Activated T-helper 2 cell treated with anti-CD3 and anti-CD28 coated beads, Interferon-gamma antibody, Interleukin-2, Interleukin-4, amounts not matched to agents 10 μg/mL and 5 μg/mL and 100 μg/mL, durations not matched to agents 14 hours and 24 hours and 36 hours (primary cell): ENCODE results near the gene NTM. TPM values are rescaled to one million over a fixed set of nuclear protein-coding genes. Genes with fewer than 3 reads are reported as not detected.
"Not testable (repeated sequence)": the region's sequence is repeated elsewhere in the genome, so short reads cannot be mapped to it uniquely, and the experiment has no call there.

Experiments
- DNase-seq: peaks from one replicate; pipeline ENCODE4 v3.0.0; 2021; ENCODE audit warnings: low spot score
- H3K27ac Mint-ChIP-seq: one replicate; pipeline ENCODE4 v1.8.0; 2021; ENCODE audit warnings: mixed read lengths
- H3K27me3 Mint-ChIP-seq: one replicate; pipeline ENCODE4 v1.8.0; 2021; ENCODE audit warnings: low read depth, mixed read lengths
- H3K36me3 Mint-ChIP-seq: one replicate; pipeline ENCODE4 v1.8.0; 2021; ENCODE audit warnings: low read depth, mixed read lengths
- H3K4me1 Mint-ChIP-seq: one replicate; pipeline ENCODE4 v1.8.0; 2021; ENCODE audit warnings: low read depth, mixed read lengths
- H3K4me3 Mint-ChIP-seq: one replicate; pipeline ENCODE4 v1.8.0; 2021; ENCODE audit warnings: low read depth, mild to moderate bottlenecking, moderate library complexity, mixed read lengths
- H3K9me3 Mint-ChIP-seq: one replicate; pipeline ENCODE4 v1.8.0; 2021; ENCODE audit warnings: mixed read lengths
- intact Hi-C: fragments of 100-400 bp; cut with micrococcal nuclease; formaldehyde crosslinking; loops from one replicate; pipeline ENCODE4 v1.15.1; 2023
- total RNA-seq: library from RNA; stranded (reverse); gene quantifications from 2 replicates; pipeline ENCODE4 v1.2.3, GENCODE V29; 2022

Gene NTM
- total RNA-seq, 1 donor from 2014 or later: not detected

GRCh38 chr11:131483453-131483852, 113.0 kb downstream of the NTM start:
- Mint-ChIP-seq H3K27ac (no peak overlapping the region), H3K27me3 (no peaks in the 10 kb centered on the region), H3K9me3 (no peaks in the 10 kb centered on the region), H3K36me3 (no peaks in the 10 kb centered on the region), H3K4me3 (no peak overlapping the region), H3K4me1 (no peaks in the 10 kb centered on the region)
- intact Hi-C loops: no loop called here
- no peak for DNase-seq

- intact Hi-C loops: no loop called here
- DNase-seq: no peak
- H3K4me3 Mint-ChIP-seq: no peak overlapping the region
- H3K27me3 Mint-ChIP-seq: no peaks in the 10 kb centered on the region
- H3K9me3 Mint-ChIP-seq: no peaks in the 10 kb centered on the region
- H3K27ac Mint-ChIP-seq: no peak overlapping the region
- no peaks in the 10 kb centered on the region for H3K36me3 Mint-ChIP-seq
- H3K4me1 Mint-ChIP-seq: no peaks in the 10 kb centered on the region
These were observed 113.5 kb downstream of the NTM start for GRCh38 chr11:131483877-131484276.

GRCh38 chr11:131486100-131486499, 115.7 kb downstream of the NTM start:
- intact Hi-C loops: no loop called here
- Mint-ChIP-seq H3K4me1 (no peaks in the 10 kb centered on the region), H3K36me3 (no peaks in the 10 kb centered on the region), H3K4me3 (no peak overlapping the region), H3K27ac (no peak overlapping the region), H3K27me3 (no peaks in the 10 kb centered on the region), H3K9me3 (no peaks in the 10 kb centered on the region)
- no peak for DNase-seq

GRCh38 chr11:131486937-131487635, 116.7 kb downstream of the NTM start:
- intact Hi-C loops: no loop called here
- H3K4me1 Mint-ChIP-seq: no peaks in the 10 kb centered on the region
- no peaks in the 10 kb centered on the region for H3K9me3 Mint-ChIP-seq
- DNase-seq: no peak
- no peak overlapping the region for H3K27ac Mint-ChIP-seq
- H3K4me3 Mint-ChIP-seq: no peak overlapping the region
- no peaks in the 10 kb centered on the region for H3K36me3 Mint-ChIP-seq
- no peaks in the 10 kb centered on the region for H3K27me3 Mint-ChIP-seq

- no peaks in the 10 kb centered on the region for H3K36me3 Mint-ChIP-seq
- intact Hi-C loops: no loop called here
- no peaks in the 10 kb centered on the region for H3K4me1 Mint-ChIP-seq
- H3K27me3 Mint-ChIP-seq: no peaks in the 10 kb centered on the region
- H3K9me3 Mint-ChIP-seq: no peaks in the 10 kb centered on the region
- H3K4me3 Mint-ChIP-seq: no peak overlapping the region
- no peak for DNase-seq
- H3K27ac Mint-ChIP-seq: no peak overlapping the region
These were observed 117.8 kb downstream of the NTM start for GRCh38 chr11:131488238-131488637.

GRCh38 chr11:131491503-131491902, 121.1 kb downstream of the NTM start:
- intact Hi-C loops: no loop called here
- H3K27ac Mint-ChIP-seq: no peak overlapping the region
- no peaks in the 10 kb centered on the region for H3K27me3 Mint-ChIP-seq
- H3K9me3 Mint-ChIP-seq: no peaks in the 10 kb centered on the region
- DNase-seq: no peak
- H3K4me3 Mint-ChIP-seq: no peak overlapping the region
- no peaks in the 10 kb centered on the region for H3K36me3 Mint-ChIP-seq
- no peaks in the 10 kb centered on the region for H3K4me1 Mint-ChIP-seq

GRCh38 chr11:131495423-131495822, 125.0 kb downstream of the NTM start:
- intact Hi-C loops: no loop called here
- H3K36me3 Mint-ChIP-seq: no peaks in the 10 kb centered on the region
- H3K9me3 Mint-ChIP-seq: no peaks in the 10 kb centered on the region
- H3K4me3 Mint-ChIP-seq: no peak overlapping the region
- no peak overlapping the region for H3K27ac Mint-ChIP-seq
- DNase-seq: no peak
- no peaks in the 10 kb centered on the region for H3K27me3 Mint-ChIP-seq
- no peaks in the 10 kb centered on the region for H3K4me1 Mint-ChIP-seq

GRCh38 chr11:131497686-131498085, 127.3 kb downstream of the NTM start:
- intact Hi-C loops, H3K36me3 Mint-ChIP-seq, H3K9me3 Mint-ChIP-seq: not testable (repeated sequence)

GRCh38 chr11:131498631-131499160, 128.3 kb downstream of the NTM start:
- no peaks in the 10 kb centered on the region for H3K9me3 Mint-ChIP-seq
- H3K4me1 Mint-ChIP-seq: no peaks in the 10 kb centered on the region
- H3K36me3 Mint-ChIP-seq: no peaks in the 10 kb centered on the region
- no peak overlapping the region for H3K27ac Mint-ChIP-seq
- H3K27me3 Mint-ChIP-seq: no peaks in the 10 kb centered on the region
- intact Hi-C loops: no loop called here
- H3K4me3 Mint-ChIP-seq: no peak overlapping the region
- no peak for DNase-seq

More at GRCh38 chr11:131497686-131498085, 127.3 kb downstream of the NTM start:
- H3K4me3 Mint-ChIP-seq, H3K27ac Mint-ChIP-seq, H3K27me3 Mint-ChIP-seq, DNase-seq, H3K4me1 Mint-ChIP-seq: not testable (repeated sequence)

GRCh38 chr11:131499199-131499598, 128.8 kb downstream of the NTM start:
- intact Hi-C loops: no loop called here
- H3K36me3 Mint-ChIP-seq: no peaks in the 10 kb centered on the region
- H3K4me3 Mint-ChIP-seq: no peak overlapping the region
- no peaks in the 10 kb centered on the region for H3K9me3 Mint-ChIP-seq
- no peaks in the 10 kb centered on the region for H3K27me3 Mint-ChIP-seq
- H3K4me1 Mint-ChIP-seq: no peaks in the 10 kb centered on the region
- no peak overlapping the region for H3K27ac Mint-ChIP-seq
- DNase-seq: no peak

- no peaks in the 10 kb centered on the region for H3K9me3 Mint-ChIP-seq
- H3K27ac Mint-ChIP-seq: no peak overlapping the region
- intact Hi-C loops: no loop called here
- no peak for DNase-seq
- H3K4me3 Mint-ChIP-seq: no peak overlapping the region
- no peaks in the 10 kb centered on the region for H3K4me1 Mint-ChIP-seq
- no peaks in the 10 kb centered on the region for H3K27me3 Mint-ChIP-seq
- no peaks in the 10 kb centered on the region for H3K36me3 Mint-ChIP-seq
These were observed 132.6 kb downstream of the NTM start for GRCh38 chr11:131503017-131503416.

- DNase-seq: no peak
- Mint-ChIP-seq H3K4me3 (no peak overlapping the region), H3K36me3 (no peaks in the 10 kb centered on the region), H3K9me3 (no peaks in the 10 kb centered on the region), H3K4me1 (no peaks in the 10 kb centered on the region), H3K27ac (no peak overlapping the region), H3K27me3 (no peaks in the 10 kb centered on the region)
- intact Hi-C loops: no loop called here
These were observed 134.0 kb downstream of the NTM start for GRCh38 chr11:131504199-131504949.

GRCh38 chr11:131506348-131506747, 135.9 kb downstream of the NTM start:
- intact Hi-C loops: no loop called here
- no peaks in the 10 kb centered on the region for H3K4me1 Mint-ChIP-seq
- H3K27me3 Mint-ChIP-seq: no peaks in the 10 kb centered on the region
- H3K9me3 Mint-ChIP-seq: no peaks in the 10 kb centered on the region
- no peak for DNase-seq
- H3K27ac Mint-ChIP-seq: no peak overlapping the region
- H3K36me3 Mint-ChIP-seq: no peaks in the 10 kb centered on the region
- H3K4me3 Mint-ChIP-seq: no peak overlapping the region
